ENCODE measurements around the gene TREX2.

The TREX2 gene

DNA sequence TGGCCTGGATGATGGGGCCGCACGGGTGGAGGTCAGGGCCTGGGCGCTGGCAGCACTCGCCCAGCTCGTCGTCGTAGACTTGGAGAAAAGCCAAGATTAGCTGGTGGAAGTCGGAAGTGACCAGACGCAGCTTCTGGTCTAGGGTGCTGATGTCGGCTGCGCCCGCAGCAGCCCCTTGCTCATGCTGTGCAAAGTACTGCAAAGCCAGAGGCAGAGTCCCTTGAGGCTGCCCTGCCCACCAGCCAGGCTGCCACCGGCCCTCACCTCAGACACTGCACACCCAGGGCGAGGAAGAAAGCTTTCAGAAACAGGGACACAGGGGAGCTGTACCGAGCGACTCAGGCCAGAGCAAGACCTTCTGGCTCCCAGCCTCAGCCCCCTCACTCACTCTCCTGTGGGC lies 9.7 kb upstream of the TREX2 start:
- DNase-seq, result no peak

DNA sequence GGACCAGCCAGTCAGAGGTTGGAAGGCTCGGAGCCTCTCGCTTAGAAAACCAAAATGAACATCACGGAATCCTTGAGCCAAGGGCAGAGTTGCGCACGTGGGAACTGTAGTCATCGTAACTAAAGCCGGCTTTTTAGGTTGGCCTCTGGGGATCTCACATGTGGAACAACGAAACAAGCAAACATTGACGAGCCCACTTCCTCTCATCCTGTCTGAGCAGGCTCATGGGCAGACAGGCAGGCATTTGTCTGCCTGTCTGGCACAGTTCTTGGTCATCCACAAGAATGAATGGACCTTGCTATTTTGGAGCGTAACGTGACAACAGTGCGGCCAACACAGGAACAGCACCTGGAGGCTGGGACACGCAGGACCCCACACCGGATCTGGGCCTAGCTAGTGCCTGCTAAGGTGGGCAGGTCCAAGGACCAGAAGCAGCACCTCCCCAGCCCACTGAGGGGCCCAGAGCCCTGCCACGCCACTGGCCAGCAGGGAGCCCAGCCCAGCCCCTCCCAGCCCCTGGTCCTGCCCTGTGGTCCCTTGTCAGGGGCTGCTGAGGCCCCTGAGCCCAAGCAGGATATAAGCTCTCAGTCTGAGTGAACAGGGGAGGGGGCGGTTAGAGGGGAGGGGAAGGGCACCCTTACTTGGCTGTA lies 9.2 kb upstream of the TREX2 start:
- DNase-seq, result no peak

- DNase-seq, result no peak
These were observed 5.1 kb upstream of the TREX2 start for GRCh38 chrX:153450949-153451277.

DNA sequence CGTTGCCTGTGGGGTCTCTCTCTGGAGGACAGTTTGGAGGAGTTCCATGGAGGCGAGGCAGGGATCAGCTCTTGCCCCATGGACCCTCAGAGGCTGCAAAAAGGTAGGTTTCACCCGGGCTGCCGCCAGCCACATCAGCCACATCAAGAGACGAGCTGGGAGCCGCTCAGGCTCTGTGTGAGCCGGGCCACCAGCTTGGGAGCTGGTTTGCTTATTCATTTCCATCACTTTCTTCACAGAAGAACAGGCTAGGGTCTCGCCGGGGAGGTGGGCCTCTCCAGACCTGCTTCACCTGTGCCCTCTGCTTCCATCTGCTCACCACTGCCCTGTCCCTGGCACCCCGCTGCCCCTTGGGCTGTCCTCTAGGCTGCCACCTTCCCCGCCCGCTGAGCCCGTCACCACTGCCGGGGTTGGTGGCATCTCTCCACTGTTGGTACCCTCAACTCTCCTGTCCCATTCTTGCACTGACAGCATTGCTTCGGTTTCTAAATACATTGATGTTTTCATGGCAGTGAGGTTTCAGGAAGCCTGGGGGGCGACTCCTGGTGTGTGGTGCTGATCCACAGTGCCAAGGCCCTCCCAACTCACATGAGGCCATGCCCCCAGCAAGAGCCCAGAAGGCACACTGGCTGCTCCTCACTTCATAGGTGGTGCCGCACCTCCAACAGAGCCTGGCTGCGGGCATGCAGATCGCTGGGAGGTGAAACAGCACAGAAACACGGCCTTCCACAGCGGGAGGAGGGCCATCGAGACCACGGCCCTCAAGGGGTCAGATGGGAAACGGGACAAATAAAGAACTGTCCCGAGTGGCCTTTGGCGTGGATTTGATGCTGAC lies 4.5 kb upstream of the TREX2 start:
- no peak for DNase-seq

DNA sequence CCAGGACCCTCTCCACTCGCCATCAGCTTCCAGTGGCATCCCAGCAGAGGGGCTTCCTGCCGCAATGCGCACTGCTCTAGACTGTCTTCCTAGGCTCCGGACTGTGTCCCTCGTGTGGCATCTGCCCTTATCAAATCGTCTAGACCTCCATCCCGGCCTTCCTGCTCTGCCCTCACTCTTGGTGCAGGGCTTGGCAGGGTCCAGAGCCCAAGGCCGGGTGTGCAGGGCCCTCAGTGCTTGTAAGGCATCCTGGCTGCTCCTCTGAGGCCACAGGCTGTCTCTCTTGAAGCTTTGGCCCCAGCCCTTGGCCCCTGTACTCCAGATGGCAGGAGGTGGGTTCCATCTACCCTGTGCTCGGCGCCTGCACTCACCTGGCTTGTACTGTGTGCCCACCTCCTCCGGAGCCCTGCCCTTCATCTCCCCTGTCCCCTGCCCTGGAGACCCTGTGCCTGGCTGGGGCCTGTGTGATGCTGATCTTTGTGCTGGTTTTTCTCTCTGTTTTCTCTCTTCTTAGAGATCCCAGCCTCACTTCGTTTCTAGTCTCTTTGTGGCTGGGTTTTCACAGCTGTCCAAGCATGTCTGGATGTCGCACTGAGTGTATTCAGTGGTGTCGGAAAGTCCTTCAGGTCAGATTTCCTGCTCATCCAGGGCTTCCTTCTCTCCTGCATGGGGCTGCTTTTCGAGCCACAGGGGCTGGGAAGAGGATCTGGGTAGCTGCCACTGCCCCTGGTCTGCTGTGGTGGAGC lies 3.7 kb upstream of the TREX2 start:
- no peak for DNase-seq

GRCh38 chrX:153448556-153449367 lies 2.9 kb upstream of the TREX2 start:
- no peak for DNase-seq

DNA sequence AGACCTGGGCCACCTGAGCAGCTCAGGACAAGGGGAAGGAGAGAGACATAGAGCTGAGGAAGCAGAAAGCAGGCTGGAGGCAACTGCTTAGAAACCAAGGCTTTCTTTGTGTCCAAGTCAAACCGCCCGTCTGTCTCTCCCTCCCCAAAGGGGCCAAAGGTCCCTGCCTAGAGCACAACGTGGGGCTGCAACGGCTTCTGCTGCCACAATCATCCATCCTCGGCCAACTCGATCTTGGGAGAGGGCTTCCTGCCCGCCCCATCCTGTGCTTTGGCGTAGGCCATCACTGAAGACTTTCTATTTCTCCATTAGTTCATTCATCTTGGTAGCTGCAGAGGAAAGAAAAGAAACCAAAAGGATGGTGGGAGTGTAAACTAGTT lies 1.7 kb upstream of the TREX2 start:
- DNase-seq, result no peak

GRCh38 chrX:153446950-153447580 lies 1.2 kb upstream of the TREX2 start:
- no peak for DNase-seq

GRCh38 chrX:153446636-153446936 lies 730 bp upstream of the TREX2 start:
- DNase-seq, result no peak

DNA sequence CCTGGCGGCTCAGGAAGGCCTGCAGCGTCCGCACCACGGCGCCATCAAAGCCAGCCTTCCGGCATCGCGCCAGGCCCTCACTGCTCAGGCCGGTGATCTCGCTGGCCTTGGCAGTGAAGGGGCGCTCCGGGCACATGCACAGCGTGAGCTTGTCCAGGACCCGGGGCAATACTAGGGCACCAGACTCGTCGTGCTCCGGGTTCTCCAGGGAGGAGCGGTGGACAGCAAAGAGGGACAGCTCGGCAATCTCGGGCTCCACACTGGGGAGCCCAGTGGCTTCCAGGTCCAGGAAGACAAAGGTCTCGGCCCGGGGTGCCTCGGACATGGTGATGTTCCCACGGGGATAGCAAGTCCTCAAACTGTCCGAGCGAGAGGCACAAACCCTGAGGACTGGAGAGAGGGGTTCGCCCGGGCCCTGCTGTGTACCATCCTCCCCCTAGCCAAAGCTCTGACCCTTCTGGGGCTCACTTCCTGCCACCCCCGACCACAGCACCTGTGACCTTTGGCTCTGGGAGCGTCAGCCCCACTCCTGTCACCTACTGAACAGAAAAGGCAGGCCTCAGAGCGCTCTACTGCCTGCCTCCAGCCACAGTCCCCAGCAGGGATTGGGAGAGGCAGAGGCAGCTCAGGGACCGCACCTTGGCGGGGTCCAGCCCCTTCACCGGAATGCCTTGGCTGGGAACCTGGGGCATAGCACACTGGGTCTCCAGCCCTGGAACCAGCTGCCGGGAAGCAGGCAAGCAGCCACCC lies 575 bp downstream of the TREX2 start:
- no peak for DNase-seq

GRCh38 chrX:153444333-153445011 lies 1.4 kb downstream of the TREX2 start:
- no peak for DNase-seq

DNA sequence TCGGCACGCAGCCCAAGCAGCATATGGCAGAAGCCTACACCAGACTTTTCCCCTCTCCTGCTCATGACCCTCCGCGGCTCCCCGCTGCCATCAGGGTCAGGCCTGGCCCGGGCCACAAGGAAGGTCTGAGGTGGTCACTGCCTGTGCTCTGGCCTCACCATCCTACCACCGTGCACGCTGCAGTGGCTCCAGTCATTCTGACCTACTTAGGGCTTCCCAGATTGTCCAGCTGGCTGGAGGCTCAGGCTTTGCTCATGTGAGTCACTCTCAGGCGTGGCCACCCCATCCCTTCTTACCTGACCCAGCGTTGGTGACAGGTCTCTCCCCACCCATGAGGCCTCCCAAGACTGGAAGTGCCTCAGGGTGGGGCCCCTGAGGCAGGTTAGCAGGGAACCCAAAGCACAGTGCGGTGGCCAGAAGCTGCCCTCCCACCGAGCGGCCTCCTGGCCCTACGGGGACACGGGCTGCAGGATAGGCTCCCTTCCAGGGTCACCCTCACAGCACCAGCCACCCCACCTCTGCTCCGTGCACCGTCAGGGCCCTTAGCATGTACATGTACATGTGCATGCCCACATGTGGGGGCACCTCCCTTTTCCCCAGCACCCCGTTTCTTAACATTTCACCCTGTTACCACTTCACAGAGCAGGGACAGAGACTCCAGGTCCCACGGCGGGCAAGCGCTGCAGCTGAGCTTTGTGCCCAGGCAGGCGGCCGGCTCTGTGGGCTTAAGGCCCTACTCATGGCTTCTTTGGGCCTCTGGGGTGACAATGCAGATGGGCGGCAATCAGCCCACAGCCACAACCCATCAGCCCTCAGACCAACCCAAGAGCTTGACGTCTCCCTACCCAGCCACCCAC lies 2.2 kb downstream of the TREX2 start:
- peak; percentile 7 to 27 for DNase-seq

GRCh38 chrX:153442463-153442862 lies 3.4 kb downstream of the TREX2 start:
- DNase-seq, result no peak

- no peak for DNase-seq
These were observed 3.9 kb downstream of the TREX2 start for GRCh38 chrX:153441981-153442380.

GRCh38 chrX:153441296-153441695 lies 4.6 kb downstream of the TREX2 start:
- no peak for DNase-seq

DNA sequence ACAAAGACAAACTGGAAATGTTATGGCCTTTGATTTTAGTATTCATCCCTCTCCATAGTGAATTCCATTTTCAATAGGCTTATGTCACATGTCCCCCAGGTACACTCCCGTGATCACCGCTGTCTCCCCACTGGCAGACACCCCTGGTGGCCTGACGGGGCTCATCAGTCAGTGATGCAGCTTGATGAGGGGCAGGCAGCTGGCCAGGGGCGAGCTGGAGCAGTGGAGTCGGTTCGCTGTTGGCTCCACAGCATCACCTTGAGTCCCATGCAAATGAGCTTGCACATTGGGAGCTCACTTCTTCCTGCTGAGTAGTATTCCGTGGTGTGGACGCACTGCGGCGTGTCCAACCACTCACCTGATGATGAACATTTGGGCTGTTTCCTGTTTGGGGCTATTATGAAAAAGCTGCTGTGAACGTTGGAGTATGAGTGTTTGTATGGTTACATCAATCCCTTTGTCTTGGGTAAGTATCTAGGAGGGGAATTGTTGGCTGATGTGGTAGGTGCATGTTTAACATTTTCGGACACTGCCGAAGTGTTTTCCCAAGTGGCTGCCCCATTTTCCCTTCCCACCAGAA lies 5.2 kb downstream of the TREX2 start:
- peak in 1 of 2 experiments; percentile 28 for DNase-seq

- no peak for DNase-seq
These were observed 5.9 kb downstream of the TREX2 start for GRCh38 chrX:153439977-153440376.

DNA sequence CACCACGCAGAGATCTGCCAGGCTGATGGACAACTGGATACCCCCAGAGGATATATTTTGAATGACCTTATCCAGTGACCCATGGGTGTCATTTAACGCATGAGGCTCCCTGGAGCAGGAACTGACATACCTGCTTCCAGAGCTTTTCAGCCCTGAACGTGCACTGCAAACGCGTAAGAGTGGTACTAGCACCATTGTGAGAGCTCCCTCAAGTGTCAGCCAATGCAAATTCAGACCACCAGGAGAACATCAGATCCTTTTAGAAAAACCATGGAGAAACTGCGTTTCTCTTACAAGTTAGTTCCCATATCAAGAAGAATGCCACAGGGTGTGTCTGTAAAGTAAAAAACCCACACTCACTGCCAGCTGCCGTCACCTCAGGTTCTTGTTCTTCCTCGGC lies 7.3 kb downstream of the TREX2 start:
- DNase-seq, result peak; percentile 6 to 61

DNA sequence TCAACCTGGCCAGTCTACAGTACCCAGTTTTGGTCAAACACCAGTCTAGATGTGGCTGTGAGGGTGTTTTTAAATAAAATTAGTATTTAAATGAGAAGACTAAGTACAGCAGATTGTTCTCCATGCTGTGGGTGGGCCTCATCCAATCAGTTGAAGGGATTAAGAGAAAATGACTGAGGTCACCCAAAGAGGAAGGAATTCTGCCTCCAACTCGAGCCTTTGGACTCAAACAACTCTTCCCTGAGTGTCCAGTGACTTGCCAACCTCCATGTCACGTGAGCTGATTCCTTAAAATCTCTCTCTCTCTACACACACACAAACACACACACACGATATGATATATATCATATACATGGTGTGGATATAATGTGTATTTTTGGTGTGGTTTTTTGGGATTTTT lies 10.0 kb downstream of the TREX2 start:
- no peak for DNase-seq

- no peak for DNase-seq
These were observed 11.1 kb downstream of the TREX2 start for GRCh38 chrX:153434801-153435200.

Measured in NCI-H524 (cell line).